ENCODE data around the gene BRSK1.

The BRSK1 gene

GRCh38 chr19:55311397-55311796, 27.6 kb downstream of the BRSK1 start:
- TF ChIP-seq CEBPB (IDR thresholded peaks at IDR 0.05) (no peak), RAD21 (IDR thresholded peaks at IDR 0.05; ENCODE audit: low read depth) (no peak)

- TF ChIP-seq CEBPB (IDR thresholded peaks at IDR 0.05), result no peak
- no peak for TF ChIP-seq EGR1 (IDR thresholded peaks at IDR 0.05)
- no peak for TF ChIP-seq RAD21 (IDR thresholded peaks at IDR 0.05; ENCODE audit: low read depth)
- TF ChIP-seq FOXM1 (IDR thresholded peaks at IDR 0.05; ENCODE audit: borderline replicate concordance, low read depth), result no peak
- TF ChIP-seq CREB1 (IDR thresholded peaks at IDR 0.05; ENCODE audit: low read depth), result no peak
- TF ChIP-seq MAX (IDR thresholded peaks at IDR 0.05), result no peak
- TF ChIP-seq USF1 (IDR thresholded peaks at IDR 0.05), result no peak
Measured at GRCh38 chr19:55311797-55312196, 28.0 kb downstream of the BRSK1 start.

- TF ChIP-seq RAD21 (IDR thresholded peaks at IDR 0.05; ENCODE audit: low read depth) (no peak), CEBPB (IDR thresholded peaks at IDR 0.05) (no peak), MAX (IDR thresholded peaks at IDR 0.05) (no peak), YY1 (IDR thresholded peaks at IDR 0.05; ENCODE audit: low read depth) (no peak), TAF1 (IDR thresholded peaks at IDR 0.05; ENCODE audit: low read depth) (no peak), CREB1 (IDR thresholded peaks at IDR 0.05; ENCODE audit: low read depth) (no peak), TCF12 (IDR thresholded peaks at IDR 0.05; ENCODE audit: low read depth) (no peak), EGR1 (IDR thresholded peaks at IDR 0.05) (no peak), ZBTB7A (IDR thresholded peaks at IDR 0.05; ENCODE audit: low read depth) (no peak), USF1 (IDR thresholded peaks at IDR 0.05) (no peak), TEAD4 (IDR thresholded peaks at IDR 0.05) (no peak), FOXM1 (IDR thresholded peaks at IDR 0.05; ENCODE audit: borderline replicate concordance, low read depth) (no peak), REST (IDR thresholded peaks at IDR 0.05; ENCODE audit: low read depth) (no peak), NFIC (IDR thresholded peaks at IDR 0.05) (no peak)
Measured at GRCh38 chr19:55312621-55313512, 29.1 kb downstream of the BRSK1 start.

- TF ChIP-seq NFIC (IDR thresholded peaks at IDR 0.05) (no peak), REST (IDR thresholded peaks at IDR 0.05; ENCODE audit: low read depth) (no peak), TCF12 (IDR thresholded peaks at IDR 0.05; ENCODE audit: low read depth) (no peak), ZBTB7A (IDR thresholded peaks at IDR 0.05; ENCODE audit: low read depth) (no peak), MAX (IDR thresholded peaks at IDR 0.05) (no peak), USF1 (IDR thresholded peaks at IDR 0.05) (no peak), TEAD4 (IDR thresholded peaks at IDR 0.05) (no peak), RAD21 (IDR thresholded peaks at IDR 0.05; ENCODE audit: low read depth) (no peak), EP300 (IDR thresholded peaks at IDR 0.05; ENCODE audit: borderline replicate concordance) (no peak)
Measured at GRCh38 chr19:55314396-55314795, 30.6 kb downstream of the BRSK1 start.

GRCh38 chr19:55315956-55316525, 32.2 kb downstream of the BRSK1 start:
- TF ChIP-seq EP300 (IDR thresholded peaks at IDR 0.05; ENCODE audit: borderline replicate concordance) (no peak), YY1 (IDR thresholded peaks at IDR 0.05; ENCODE audit: low read depth) (no peak), TCF12 (IDR thresholded peaks at IDR 0.05; ENCODE audit: low read depth) (no peak), MAX (IDR thresholded peaks at IDR 0.05) (no peak), FOXM1 (IDR thresholded peaks at IDR 0.05; ENCODE audit: borderline replicate concordance, low read depth) (no peak), TEAD4 (IDR thresholded peaks at IDR 0.05) (no peak), REST (IDR thresholded peaks at IDR 0.05; ENCODE audit: low read depth) (no peak), CEBPB (IDR thresholded peaks at IDR 0.05) (no peak), ZBTB7A (IDR thresholded peaks at IDR 0.05; ENCODE audit: low read depth) (no peak), CREB1 (IDR thresholded peaks at IDR 0.05; ENCODE audit: low read depth) (no peak), TAF1 (IDR thresholded peaks at IDR 0.05; ENCODE audit: low read depth) (no peak), NFIC (IDR thresholded peaks at IDR 0.05) (no peak), USF1 (IDR thresholded peaks at IDR 0.05) (no peak), RAD21 (IDR thresholded peaks at IDR 0.05; ENCODE audit: low read depth) (no peak), EGR1 (IDR thresholded peaks at IDR 0.05) (no peak)
